ENCODE data around the gene SPATA21.

The SPATA21 gene

DNA sequence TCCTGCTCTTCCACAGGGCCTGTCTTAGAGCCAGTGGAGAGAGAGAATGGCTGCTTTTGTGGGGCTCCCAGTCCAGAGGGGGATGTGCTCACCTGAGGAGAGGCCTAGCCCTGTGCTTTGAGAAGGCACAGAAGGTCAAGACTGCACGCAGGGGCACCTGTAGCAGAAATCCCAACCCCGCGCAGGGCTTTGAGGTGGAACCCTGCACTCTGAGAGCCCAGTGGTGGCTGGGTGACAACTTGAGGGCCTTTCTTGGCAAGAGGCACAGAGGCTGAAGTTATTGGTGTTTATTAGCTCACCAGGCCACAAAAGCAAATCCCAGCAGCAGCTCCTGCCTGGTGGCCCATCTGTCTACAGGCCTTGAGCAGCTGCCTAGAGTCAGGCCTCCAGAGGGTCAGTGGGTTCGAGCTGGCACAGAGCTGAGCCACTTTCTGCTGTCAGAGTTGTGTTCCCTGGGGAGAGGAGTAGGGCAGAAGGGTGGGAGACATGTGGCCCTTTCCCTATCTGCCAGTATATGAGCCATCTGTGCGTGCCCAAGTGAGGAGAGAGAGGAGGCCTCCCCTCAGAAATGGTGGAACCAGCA, 38.8 kb downstream of the SPATA21 start:
- H3K9ac ChIP-seq (ENCODE audit: low read depth in 1 of 2, low read length in 2 of 2): no peak overlapping the region
- H3K4me1 ChIP-seq (ENCODE audit: control insufficient read depth in 1 of 2, insufficient read depth in 2 of 2, low read length in 2 of 2): peaks cover 0 to 9% of the 10 kb centered on the region in 2 donors

DNA sequence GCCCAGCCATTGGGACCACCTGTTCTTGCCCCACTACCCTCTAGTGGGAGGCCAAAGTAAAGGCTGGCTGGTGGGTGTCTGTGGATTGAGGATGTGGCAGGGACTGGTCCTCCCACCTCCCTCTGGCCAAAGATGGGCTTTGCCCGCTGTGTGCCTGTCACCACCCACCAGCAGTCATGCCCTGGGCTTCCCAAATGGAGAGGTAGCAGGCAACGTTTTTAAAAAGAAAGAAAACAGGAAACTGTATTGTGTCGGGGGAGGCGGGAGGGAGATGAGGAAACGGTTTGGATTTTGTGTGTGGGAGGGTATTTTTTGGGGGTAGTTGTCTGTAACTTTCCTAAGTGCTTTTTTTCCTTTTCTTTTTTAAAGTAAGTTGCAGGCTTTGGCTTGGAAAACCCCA, 40.1 kb downstream of the SPATA21 start:
- Histone ChIP-seq H3K9me3 (ENCODE audit: control insufficient read depth in 1 of 2, low read length in 2 of 2) (no peaks in the 10 kb centered on the region), H3K4me1 (ENCODE audit: control insufficient read depth in 1 of 2, insufficient read depth in 2 of 2, low read length in 2 of 2) (peaks cover 0 to 9% of the 10 kb centered on the region in 2 donors), H3K27ac (ENCODE audit: low read depth, low read length) (no peak overlapping the region), H3K4me3 (ENCODE audit: low read depth in 1 of 2, low read length in 2 of 2) (no peak overlapping the region), H3K27me3 (ENCODE audit: control insufficient read depth in 1 of 2, insufficient read depth in 2 of 2, low read length in 2 of 2) (no peaks in the 10 kb centered on the region), H3K9ac (ENCODE audit: low read depth in 1 of 2, low read length in 2 of 2) (no peak overlapping the region), H3K36me3 (ENCODE audit: control insufficient read depth in 1 of 2, insufficient read depth in 2 of 2, low read length in 2 of 2) (peaks cover 25 to 46% of the 10 kb centered on the region in 2 donors)

More for the DNA sequence above, 38.8 kb downstream of the SPATA21 start:
- Histone ChIP-seq H3K9me3 (ENCODE audit: control insufficient read depth in 1 of 2, low read length in 2 of 2) (no peaks in the 10 kb centered on the region), H3K4me3 (ENCODE audit: low read depth in 1 of 2, low read length in 2 of 2) (no peak overlapping the region), H3K36me3 (ENCODE audit: control insufficient read depth in 1 of 2, insufficient read depth in 2 of 2, low read length in 2 of 2) (peaks cover 19 to 42% of the 10 kb centered on the region in 2 donors), H3K27ac (ENCODE audit: low read depth, low read length) (no peak overlapping the region), H3K27me3 (ENCODE audit: control insufficient read depth in 1 of 2, insufficient read depth in 2 of 2, low read length in 2 of 2) (no peaks in the 10 kb centered on the region)

DNA sequence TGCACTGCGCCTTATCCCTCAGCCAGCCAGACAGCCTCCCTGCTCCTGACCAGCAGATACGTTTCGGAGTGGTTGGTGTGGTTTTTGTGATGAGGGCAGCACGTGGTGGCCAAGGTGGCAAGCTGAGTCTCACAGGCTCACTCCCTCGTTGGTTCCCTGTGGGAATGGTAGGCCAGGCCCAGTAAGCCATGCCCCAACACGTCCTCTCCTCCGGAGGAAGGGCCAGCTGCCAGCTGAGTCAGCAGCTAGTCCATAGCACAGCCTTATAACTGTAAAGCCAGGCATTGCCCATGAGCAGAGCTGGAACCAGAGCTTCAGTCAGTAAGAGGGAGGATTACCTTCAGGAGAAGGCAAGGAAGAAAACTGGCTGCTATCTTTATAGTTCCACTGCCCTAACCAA, 40.6 kb downstream of the SPATA21 start:
- no peak overlapping the region for H3K9ac ChIP-seq (ENCODE audit: low read depth in 1 of 2, low read length in 2 of 2)
- peaks cover 25 to 46% of the 10 kb centered on the region in 2 donors for H3K36me3 ChIP-seq (ENCODE audit: control insufficient read depth in 1 of 2, insufficient read depth in 2 of 2, low read length in 2 of 2)
- H3K4me3 ChIP-seq (ENCODE audit: low read depth in 1 of 2, low read length in 2 of 2): no peak overlapping the region
- no peaks in the 10 kb centered on the region for H3K9me3 ChIP-seq (ENCODE audit: control insufficient read depth in 1 of 2, low read length in 2 of 2)
- H3K27me3 ChIP-seq (ENCODE audit: control insufficient read depth in 1 of 2, insufficient read depth in 2 of 2, low read length in 2 of 2): no peaks in the 10 kb centered on the region
- peaks cover 0 to 10% of the 10 kb centered on the region in 2 donors for H3K4me1 ChIP-seq (ENCODE audit: control insufficient read depth in 1 of 2, insufficient read depth in 2 of 2, low read length in 2 of 2)
- no peak overlapping the region for H3K27ac ChIP-seq (ENCODE audit: low read depth, low read length)

DNA sequence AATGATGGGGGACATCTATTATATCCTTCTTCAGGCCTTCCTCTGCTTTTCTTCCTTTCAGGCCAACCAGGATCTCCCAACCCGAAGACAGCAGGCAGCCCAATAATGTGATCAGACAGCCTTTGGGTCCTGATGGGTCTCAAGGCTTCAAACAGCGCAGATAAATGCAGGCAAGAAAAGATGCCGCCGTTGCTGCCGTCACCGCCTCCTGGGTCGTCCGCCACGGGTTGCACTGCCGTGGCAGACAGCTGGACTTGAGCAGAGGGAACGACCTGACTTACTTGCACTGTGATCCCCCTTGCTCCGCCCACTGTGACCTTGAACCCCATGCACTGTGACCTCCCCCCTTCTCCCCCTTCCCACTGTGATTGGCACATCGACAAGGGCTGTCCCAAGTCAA, 42.2 kb downstream of the SPATA21 start:
- Histone ChIP-seq H3K36me3 (ENCODE audit: control insufficient read depth in 1 of 2, insufficient read depth in 2 of 2, low read length in 2 of 2) (peaks cover 25 to 46% of the 10 kb centered on the region in 2 donors), H3K27ac (ENCODE audit: low read depth, low read length) (no peak overlapping the region), H3K9me3 (ENCODE audit: control insufficient read depth in 1 of 2, low read length in 2 of 2) (no peaks in the 10 kb centered on the region), H3K27me3 (ENCODE audit: control insufficient read depth in 1 of 2, insufficient read depth in 2 of 2, low read length in 2 of 2) (no peaks in the 10 kb centered on the region), H3K9ac (ENCODE audit: low read depth in 1 of 2, low read length in 2 of 2) (no peak overlapping the region), H3K4me3 (ENCODE audit: low read depth in 1 of 2, low read length in 2 of 2) (no peak overlapping the region), H3K4me1 (ENCODE audit: control insufficient read depth in 1 of 2, insufficient read depth in 2 of 2, low read length in 2 of 2) (peaks cover 0 to 14% of the 10 kb centered on the region in 2 donors)

DNA sequence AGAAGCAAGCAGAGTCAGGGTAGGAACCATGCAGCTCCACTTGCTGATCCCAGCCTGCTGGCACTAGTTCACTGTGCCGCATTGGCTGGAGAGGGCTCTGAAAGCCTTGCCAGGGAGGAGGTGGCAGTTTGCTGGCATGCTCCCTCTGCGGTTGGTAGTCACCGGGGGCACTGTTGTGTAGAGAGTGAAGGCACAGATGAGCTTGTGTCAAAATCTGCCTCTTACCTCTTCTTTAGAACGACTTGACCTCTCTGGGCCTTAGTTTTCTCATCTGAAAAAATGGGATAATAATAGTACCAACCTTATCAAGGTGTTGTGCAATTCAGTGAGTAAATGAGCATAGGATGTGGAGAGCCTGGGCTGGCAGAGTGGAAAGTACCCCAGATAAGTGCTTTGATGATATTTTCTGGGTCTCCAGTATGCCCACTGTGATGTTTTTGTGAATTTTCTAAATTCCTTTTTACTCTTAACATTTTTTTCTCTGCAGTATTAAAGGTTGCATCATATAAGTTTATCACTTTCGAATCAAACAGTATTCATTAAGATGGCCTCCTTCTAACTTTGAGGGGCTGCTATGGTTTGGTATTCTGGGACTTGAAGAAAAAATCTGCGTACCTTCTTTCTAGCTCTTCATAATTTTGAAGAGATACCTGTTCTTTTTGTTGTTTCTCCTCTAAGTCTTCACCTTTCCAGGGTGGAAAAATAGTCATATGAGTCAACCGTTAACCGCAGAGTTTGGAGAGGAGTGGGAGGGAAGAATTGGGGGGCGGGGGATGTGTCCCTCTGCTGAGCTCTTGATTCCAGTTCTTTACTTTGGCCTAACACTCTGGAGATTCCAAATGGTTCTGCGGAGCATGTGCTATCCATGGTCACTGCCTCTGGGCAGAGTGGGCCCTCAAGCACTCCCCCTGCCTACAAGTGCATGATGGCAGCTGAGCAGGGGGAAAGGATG, 43.4 kb downstream of the SPATA21 start:
- Histone ChIP-seq H3K36me3 (ENCODE audit: control insufficient read depth in 1 of 2, insufficient read depth in 2 of 2, low read length in 2 of 2) (peaks cover 25 to 41% of the 10 kb centered on the region in 2 donors), H3K9ac (ENCODE audit: low read depth in 1 of 2, low read length in 2 of 2) (no peak overlapping the region), H3K4me3 (ENCODE audit: low read depth in 1 of 2, low read length in 2 of 2) (no peak overlapping the region), H3K27me3 (ENCODE audit: control insufficient read depth in 1 of 2, insufficient read depth in 2 of 2, low read length in 2 of 2) (no peaks in the 10 kb centered on the region), H3K9me3 (ENCODE audit: control insufficient read depth in 1 of 2, low read length in 2 of 2) (no peaks in the 10 kb centered on the region), H3K4me1 (ENCODE audit: control insufficient read depth in 1 of 2, insufficient read depth in 2 of 2, low read length in 2 of 2) (peaks cover 0 to 14% of the 10 kb centered on the region in 2 donors), H3K27ac (ENCODE audit: low read depth, low read length) (no peak overlapping the region)

DNA sequence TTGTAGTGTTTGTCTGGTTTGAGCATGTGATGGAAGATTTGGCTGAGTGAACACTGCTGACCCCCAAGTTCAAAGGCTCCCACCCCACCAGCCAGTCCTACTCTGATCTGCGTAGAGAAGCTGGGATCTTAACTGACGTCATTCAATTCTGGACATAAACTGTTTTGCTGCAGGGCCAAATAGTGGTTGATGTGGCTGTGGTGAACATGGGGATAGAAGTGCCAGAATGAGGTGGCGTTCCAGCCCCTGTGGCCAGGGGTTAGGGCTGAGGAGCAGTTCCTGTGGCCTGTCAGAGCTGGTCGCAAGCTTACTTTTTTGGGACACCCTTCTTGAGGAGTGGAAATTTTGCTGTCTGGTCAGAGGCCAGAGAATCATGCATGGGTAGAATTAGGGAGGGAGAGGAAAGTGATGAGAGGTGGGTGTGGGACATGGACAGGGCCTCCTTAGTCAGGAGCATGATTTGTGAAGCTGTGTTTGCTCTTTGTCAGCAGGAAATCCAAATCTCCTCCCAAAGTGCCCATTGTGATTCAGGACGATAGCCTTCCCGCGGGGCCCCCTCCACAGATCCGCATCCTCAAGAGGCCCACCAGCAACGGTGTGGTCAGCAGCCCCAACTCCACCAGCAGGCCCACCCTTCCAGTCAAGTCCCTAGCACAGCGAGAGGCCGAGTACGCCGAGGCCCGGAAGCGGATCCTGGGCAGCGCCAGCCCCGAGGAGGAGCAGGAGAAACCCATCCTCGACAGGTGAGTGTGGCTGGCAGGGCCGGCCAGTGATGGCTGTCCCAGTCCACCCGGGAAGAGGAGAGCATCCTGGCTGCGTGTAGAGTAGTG, 44.3 kb downstream of the SPATA21 start:
- peaks cover 25 to 39% of the 10 kb centered on the region in 2 donors for H3K36me3 ChIP-seq (ENCODE audit: control insufficient read depth in 1 of 2, insufficient read depth in 2 of 2, low read length in 2 of 2)
- no peaks in the 10 kb centered on the region for H3K9me3 ChIP-seq (ENCODE audit: control insufficient read depth in 1 of 2, low read length in 2 of 2)
- no peaks in the 10 kb centered on the region for H3K27me3 ChIP-seq (ENCODE audit: control insufficient read depth in 1 of 2, insufficient read depth in 2 of 2, low read length in 2 of 2)
- H3K4me3 ChIP-seq (ENCODE audit: low read depth in 1 of 2, low read length in 2 of 2): no peak overlapping the region
- H3K9ac ChIP-seq (ENCODE audit: low read depth in 1 of 2, low read length in 2 of 2): no peak overlapping the region
- H3K27ac ChIP-seq (ENCODE audit: low read depth, low read length): no peak overlapping the region
- H3K4me1 ChIP-seq (ENCODE audit: control insufficient read depth in 1 of 2, insufficient read depth in 2 of 2, low read length in 2 of 2): peaks cover 2 to 14% of the 10 kb centered on the region in 2 donors

DNA sequence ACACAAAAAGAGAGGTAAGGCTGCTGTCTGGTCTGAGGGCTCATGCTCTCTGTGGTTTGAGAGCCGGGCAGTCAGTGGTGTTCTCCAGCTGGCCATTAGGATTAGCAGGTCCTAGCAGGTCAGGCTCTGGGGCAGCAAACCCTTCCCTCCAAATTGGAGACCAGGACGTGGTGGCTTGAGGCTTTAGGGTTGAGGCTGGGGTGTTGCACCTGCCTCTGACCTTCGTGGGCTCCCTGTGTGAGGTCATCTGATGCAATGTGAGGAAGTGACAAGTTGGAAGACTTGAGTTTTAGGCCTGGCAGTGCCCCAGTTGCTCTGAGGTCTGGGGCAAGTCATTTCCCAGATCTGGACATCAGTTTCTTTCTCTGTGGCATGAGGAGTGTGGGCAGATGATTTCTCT, 45.8 kb downstream of the SPATA21 start:
- Histone ChIP-seq H3K36me3 (ENCODE audit: control insufficient read depth in 1 of 2, insufficient read depth in 2 of 2, low read length in 2 of 2) (peaks cover 22 to 31% of the 10 kb centered on the region in 2 donors), H3K27ac (ENCODE audit: low read depth, low read length) (no peak overlapping the region), H3K27me3 (ENCODE audit: control insufficient read depth in 1 of 2, insufficient read depth in 2 of 2, low read length in 2 of 2) (no peaks in the 10 kb centered on the region), H3K9me3 (ENCODE audit: control insufficient read depth in 1 of 2, low read length in 2 of 2) (no peaks in the 10 kb centered on the region), H3K9ac (ENCODE audit: low read depth in 1 of 2, low read length in 2 of 2) (no peak overlapping the region), H3K4me1 (ENCODE audit: control insufficient read depth in 1 of 2, insufficient read depth in 2 of 2, low read length in 2 of 2) (peaks cover 18 to 20% of the 10 kb centered on the region in 2 donors), H3K4me3 (ENCODE audit: low read depth in 1 of 2, low read length in 2 of 2) (no peak overlapping the region)

DNA sequence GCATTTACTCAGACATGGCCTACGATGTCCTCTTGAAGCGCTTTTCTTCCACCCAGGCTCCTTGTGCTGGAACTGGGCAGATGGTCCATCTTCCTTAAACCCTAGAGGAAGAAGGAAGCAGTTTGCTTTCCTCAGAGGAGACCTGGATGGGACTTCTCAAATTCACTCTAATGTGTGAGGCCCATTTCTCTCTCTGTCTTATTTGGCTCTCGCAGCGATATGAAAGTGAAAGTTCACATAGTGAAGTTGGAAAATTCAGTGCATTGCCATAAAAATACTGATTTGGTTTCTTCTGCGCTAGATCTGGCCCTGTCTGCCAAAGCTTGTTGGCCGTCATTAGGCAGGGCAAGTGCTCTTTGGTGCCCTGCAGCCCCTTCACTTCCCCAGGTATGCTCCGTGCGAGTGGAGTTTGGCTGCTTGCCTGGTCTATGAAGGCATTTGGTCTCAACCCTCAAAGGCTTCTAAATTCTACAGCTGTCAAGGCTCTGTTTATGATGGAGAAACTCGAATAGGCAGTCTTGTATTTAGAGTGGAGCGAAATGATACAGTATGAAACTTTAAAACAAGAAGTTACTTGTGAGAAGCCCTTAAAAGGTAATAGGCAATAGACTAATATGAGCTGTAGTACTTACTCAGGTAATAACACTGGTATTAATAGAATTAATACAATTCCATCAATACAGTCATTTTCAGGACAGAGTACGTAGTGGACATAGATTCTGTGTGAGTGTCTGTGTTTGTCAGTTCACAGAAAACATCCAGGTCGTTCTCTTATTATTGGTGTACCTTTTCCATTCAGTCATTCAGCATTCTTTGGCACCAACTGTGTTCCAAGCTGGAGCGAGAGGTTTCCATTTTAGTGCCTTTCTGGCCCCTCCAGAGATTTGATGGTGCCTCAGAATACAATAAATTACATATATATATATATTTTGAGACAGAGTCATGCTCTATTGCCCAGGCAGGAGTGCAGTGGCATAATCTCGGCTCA, 49.7 kb downstream of the SPATA21 start:
- Histone ChIP-seq H3K27me3 (ENCODE audit: control insufficient read depth in 1 of 2, insufficient read depth in 2 of 2, low read length in 2 of 2) (no peaks in the 10 kb centered on the region), H3K27ac (ENCODE audit: low read depth, low read length) (no peak overlapping the region), H3K4me1 (ENCODE audit: control insufficient read depth in 1 of 2, insufficient read depth in 2 of 2, low read length in 2 of 2) (peaks cover 34 to 36% of the 10 kb centered on the region in 2 donors), H3K9ac (ENCODE audit: low read depth in 1 of 2, low read length in 2 of 2) (peak overlapping the region in 1 of 2 donors; percentile 20), H3K4me3 (ENCODE audit: low read depth in 1 of 2, low read length in 2 of 2) (peak overlapping the region; percentile 61 to 65), H3K9me3 (ENCODE audit: control insufficient read depth in 1 of 2, low read length in 2 of 2) (no peaks in the 10 kb centered on the region), H3K36me3 (ENCODE audit: control insufficient read depth in 1 of 2, insufficient read depth in 2 of 2, low read length in 2 of 2) (no peaks in the 10 kb centered on the region)

DNA sequence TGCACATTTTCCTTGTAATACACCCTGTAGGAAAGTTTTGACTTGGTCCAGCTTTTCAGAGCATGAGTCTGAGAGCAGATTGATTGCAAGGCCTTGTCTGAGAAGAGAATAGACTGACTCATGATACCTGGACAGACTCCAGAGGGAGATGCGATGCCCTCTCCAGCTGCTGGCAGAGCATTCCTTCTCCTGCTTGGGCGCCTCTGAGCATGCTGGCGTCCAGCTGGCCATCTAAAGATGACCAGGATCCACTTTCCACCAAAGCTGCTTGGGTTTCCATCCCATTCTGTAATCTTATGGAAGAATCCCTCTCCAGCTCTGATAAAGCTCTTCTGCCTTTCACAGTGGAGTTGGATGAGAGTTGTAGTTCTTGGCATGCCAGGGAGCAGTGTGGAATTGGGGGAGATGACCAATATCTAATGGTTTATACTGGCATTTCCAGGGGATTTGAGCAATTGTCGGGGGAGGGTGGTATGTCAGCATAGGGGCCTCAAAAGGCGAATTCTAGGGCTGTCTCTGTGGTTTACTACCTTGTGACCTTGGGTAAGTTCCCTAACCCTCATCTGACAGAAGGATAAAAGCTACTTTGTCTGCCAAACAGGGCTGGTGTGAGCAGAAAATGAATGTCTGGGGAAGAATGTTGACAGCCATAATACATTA, 50.6 kb downstream of the SPATA21 start:
- Histone ChIP-seq H3K27ac (ENCODE audit: low read depth, low read length) (no peak overlapping the region), H3K4me1 (ENCODE audit: control insufficient read depth in 1 of 2, insufficient read depth in 2 of 2, low read length in 2 of 2) (peaks cover 33 to 36% of the 10 kb centered on the region in 2 donors), H3K4me3 (ENCODE audit: low read depth in 1 of 2, low read length in 2 of 2) (peak overlapping the region in 1 of 2 donors; percentile 61), H3K27me3 (ENCODE audit: control insufficient read depth in 1 of 2, insufficient read depth in 2 of 2, low read length in 2 of 2) (no peaks in the 10 kb centered on the region), H3K9ac (ENCODE audit: low read depth in 1 of 2, low read length in 2 of 2) (no peak overlapping the region), H3K9me3 (ENCODE audit: control insufficient read depth in 1 of 2, low read length in 2 of 2) (no peaks in the 10 kb centered on the region), H3K36me3 (ENCODE audit: control insufficient read depth in 1 of 2, insufficient read depth in 2 of 2, low read length in 2 of 2) (no peaks in the 10 kb centered on the region)

Data from duodenal mucosa (tissue), 2 donors.